AG09309 (cell line): ENCODE measurements around the gene TRIM63.
"Not testable (repeated sequence)": the region's sequence is repeated elsewhere in the genome, so short reads cannot be mapped to it uniquely, and the experiment has no call there.

Experiments
- DNase-seq: peaks from one replicate; pipeline ENCODE4 v3.0.0-alpha.2; 2010; ENCODE audit warnings: low read depth
- H3K4me3 ChIP-seq: 2 replicates; pipeline ENCODE4 v1.5.1; 2011; ENCODE audit warnings: mild to moderate bottlenecking, low read depth, low read length, moderate library complexity; ENCODE audit not compliant: control insufficient read depth
- CTCF ChIP-seq: IDR thresholded peaks from 2 replicates; pipeline ENCODE4 v1.5.1; 2011; ENCODE audit warnings: mild to moderate bottlenecking, low read depth, low read length, inconsistent platforms; ENCODE audit not compliant: insufficient read depth, control insufficient read depth; ENCODE audit errors: missing control alignments

Gene TRIM63

GRCh38 chr1:26109229-26110164 lies 42.1 kb upstream of the TRIM63 start:
- no peak for TF ChIP-seq CTCF
- H3K4me3 ChIP-seq, result no peak overlapping the region
- no peak for DNase-seq

DNA sequence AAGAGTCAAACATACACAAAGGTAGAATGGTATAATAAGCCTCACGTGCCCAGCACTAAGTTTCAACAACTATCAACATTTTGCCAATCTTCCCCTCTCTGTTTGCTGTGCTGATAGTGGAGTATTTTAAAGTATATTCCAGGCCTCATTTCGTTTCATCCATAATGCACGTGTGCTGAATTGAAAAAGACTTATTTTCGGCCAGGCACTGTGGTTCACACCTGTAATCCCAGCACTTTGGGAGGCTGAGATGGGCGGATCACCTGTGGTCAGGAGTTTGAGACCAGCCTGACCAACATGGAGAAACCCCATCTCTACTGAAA lies 37.8 kb upstream of the TRIM63 start:
- not testable (repeated sequence) for H3K4me3 ChIP-seq

GRCh38 chr1:26102526-26102925 lies 35.1 kb upstream of the TRIM63 start:
- H3K4me3 ChIP-seq, result no peak overlapping the region
- no peak for TF ChIP-seq CTCF
- no peak for DNase-seq

More for the DNA sequence above, 37.8 kb upstream of the TRIM63 start:
- DNase-seq, result not testable (repeated sequence)

DNA sequence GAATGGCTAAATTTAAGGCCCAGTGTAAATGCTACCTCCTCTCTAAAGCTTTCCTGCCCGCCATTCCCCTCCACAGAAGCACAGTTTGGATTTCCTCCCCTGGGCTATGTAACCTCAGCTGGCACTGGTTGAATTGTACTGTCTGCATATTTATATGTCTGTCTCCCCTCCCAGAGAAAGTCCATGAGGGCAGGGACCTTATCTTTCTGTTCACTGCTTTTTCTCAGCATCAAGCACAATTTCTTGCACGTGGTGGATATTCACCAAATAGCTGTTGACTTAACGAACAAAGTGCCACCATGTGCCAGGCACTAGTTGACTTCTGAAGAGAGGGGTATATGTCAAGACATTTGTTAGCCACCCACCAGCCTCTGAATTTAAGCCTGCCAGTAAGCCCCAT lies 34.7 kb upstream of the TRIM63 start:
- no peak for DNase-seq
- H3K4me3 ChIP-seq, result no peak overlapping the region
- no peak for TF ChIP-seq CTCF

- DNase-seq, H3K4me3 ChIP-seq: not testable (repeated sequence)
Measured at GRCh38 chr1:26100204-26100603, 32.8 kb upstream of the TRIM63 start.

DNA sequence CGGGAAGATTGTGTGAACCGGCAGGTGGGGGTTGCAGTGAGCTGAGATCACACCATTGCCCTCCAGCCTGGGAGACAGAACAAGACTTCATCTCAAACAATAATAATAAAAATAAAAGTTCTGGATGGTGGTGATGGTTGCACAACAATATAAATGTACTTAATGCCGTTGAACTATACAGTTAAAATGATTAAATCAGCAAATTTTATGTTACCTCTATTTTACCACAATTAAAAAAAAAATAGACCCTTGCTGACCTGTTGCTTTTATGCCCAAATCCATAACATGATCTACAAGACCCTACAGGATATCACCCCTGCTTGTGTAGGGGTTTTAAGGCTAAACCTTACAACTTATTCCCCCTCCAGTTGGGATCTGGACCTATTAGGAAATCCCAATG lies 32.4 kb upstream of the TRIM63 start:
- no peak overlapping the region for H3K4me3 ChIP-seq
- no peak for DNase-seq
- no peak for TF ChIP-seq CTCF

- DNase-seq, result no peak
- no peak for TF ChIP-seq CTCF
- H3K4me3 ChIP-seq, result no peak overlapping the region
Measured at GRCh38 chr1:26098602-26099001, 31.2 kb upstream of the TRIM63 start.

- TF ChIP-seq CTCF, result no peak
- peak; percentile 29 for DNase-seq
- no peak overlapping the region for H3K4me3 ChIP-seq
Measured at GRCh38 chr1:26097696-26098095, 30.3 kb upstream of the TRIM63 start.
